ENCODE results near the gene TMEM186.
"Not testable (repeated sequence)": the region's sequence is repeated elsewhere in the genome, so short reads cannot be mapped to it uniquely, and the experiment has no call there.

Gene TMEM186

GRCh38 chr16:8801701-8802100 is 4.3 kb upstream of the TMEM186 start:
- Mint-ChIP-seq H3K27ac (no peak overlapping the region), H3K4me3 (no peak overlapping the region), H3K9me3 (no peaks in the 10 kb centered on the region), H3K4me1 (peaks cover 14 to 29% of the 10 kb centered on the region in 2 donors), H3K36me3 (peaks cover 40 to 51% of the 10 kb centered on the region in 2 donors), H3K27me3 (no peaks in the 10 kb centered on the region)
- DNase-seq: no peak
- no peak for ATAC-seq (replicated peaks)

GRCh38 chr16:8798535-8799157 is 1.2 kb upstream of the TMEM186 start:
- DNase-seq (no peak), ATAC-seq (replicated peaks) (no peak)
- no peaks in the 10 kb centered on the region for H3K9me3 Mint-ChIP-seq
- peaks cover 22 to 53% of the 10 kb centered on the region in 2 donors for H3K4me1 Mint-ChIP-seq
- H3K27me3 Mint-ChIP-seq: no peaks in the 10 kb centered on the region
- peak overlapping the region; percentile 98 for H3K27ac Mint-ChIP-seq
- H3K4me3 Mint-ChIP-seq: peak overlapping the region; percentile 94 to 95
- peaks cover 34 to 36% of the 10 kb centered on the region in 2 donors for H3K36me3 Mint-ChIP-seq

DNA sequence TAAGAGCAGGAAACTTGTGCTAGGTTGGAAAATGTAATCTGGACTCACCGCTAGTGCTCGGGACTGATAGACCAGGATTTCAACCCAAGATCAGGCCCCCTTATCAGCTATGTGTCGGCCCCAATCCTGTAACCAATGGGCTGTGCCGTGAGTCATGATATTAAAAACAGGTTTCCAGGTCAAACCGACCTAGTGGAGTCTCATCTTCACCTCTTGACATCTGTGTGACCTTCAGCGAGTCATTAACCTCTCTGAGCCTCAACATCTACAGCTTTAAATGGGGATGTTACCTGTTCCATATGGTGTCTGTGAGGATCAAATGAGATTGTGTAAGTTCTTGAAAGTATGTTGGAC is 712 bp upstream of the TMEM186 start:
- peaks cover 31 to 33% of the 10 kb centered on the region in 2 donors for H3K36me3 Mint-ChIP-seq
- ATAC-seq (replicated peaks) (peak; percentile 24), DNase-seq (no peak)
- peak overlapping the region; percentile 98 for H3K27ac Mint-ChIP-seq
- peaks cover 21 to 51% of the 10 kb centered on the region in 2 donors for H3K4me1 Mint-ChIP-seq
- H3K9me3 Mint-ChIP-seq: no peaks in the 10 kb centered on the region
- H3K4me3 Mint-ChIP-seq: peak overlapping the region; percentile 94 to 95
- H3K27me3 Mint-ChIP-seq: no peaks in the 10 kb centered on the region

DNA sequence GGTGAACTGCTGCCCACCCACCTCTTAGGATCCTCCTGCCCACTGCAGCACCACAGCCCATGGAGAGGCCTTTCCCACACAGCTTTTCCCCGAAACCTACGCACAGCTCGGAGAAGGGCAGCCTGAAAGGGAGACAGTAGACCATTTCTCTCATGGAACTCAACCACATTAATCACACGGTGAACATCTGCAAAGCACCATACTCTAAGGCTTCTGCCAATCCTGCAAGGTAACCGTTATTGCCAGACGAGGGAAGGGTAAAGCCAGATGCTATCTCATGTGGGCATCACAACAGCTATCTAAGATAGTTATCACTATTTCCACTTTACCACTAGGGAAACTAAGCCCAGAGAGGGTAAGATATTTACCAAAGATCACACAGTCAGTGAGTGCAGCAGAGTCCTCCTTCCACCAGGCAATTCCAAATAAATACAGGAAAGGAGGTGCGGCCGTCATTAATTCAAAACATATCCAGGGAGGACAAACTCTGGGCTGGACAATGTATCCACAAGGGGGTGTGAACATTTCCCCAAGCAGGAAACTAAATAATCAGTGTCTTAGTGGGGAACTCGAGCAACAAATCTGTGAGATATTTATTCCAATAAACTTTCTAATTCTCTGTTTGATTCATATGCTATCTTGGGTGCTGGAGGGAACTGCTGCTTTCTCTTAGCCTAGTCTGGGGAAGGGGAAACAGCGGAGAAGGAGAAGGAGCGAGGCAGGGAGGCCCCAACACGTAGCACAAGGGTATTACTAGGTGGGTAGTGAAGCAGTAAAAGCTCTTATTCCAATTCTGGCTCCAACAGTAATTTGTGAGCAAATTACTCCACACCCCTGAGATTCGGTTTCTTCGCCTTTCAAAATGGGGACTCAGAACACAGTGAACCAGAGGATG is 723 bp downstream of the TMEM186 start:
- H3K4me3 Mint-ChIP-seq: peak overlapping the region; percentile 94 to 95
- peak overlapping the region; percentile 98 for H3K27ac Mint-ChIP-seq
- ATAC-seq (replicated peaks) (peak in 1 of 2 donors; percentile 6), DNase-seq (no peak)
- H3K4me1 Mint-ChIP-seq: peaks cover 23 to 52% of the 10 kb centered on the region in 2 donors
- H3K9me3 Mint-ChIP-seq: no peaks in the 10 kb centered on the region
- peaks cover 19 to 20% of the 10 kb centered on the region in 2 donors for H3K36me3 Mint-ChIP-seq
- no peaks in the 10 kb centered on the region for H3K27me3 Mint-ChIP-seq

- DNase-seq (no peak), ATAC-seq (replicated peaks) (no peak)
- Mint-ChIP-seq H3K36me3 (peaks cover 17 to 18% of the 10 kb centered on the region in 2 donors), H3K4me1 (peaks cover 23 to 54% of the 10 kb centered on the region in 2 donors), H3K27me3 (no peaks in the 10 kb centered on the region), H3K27ac (peak overlapping the region; percentile 47), H3K4me3 (peak overlapping the region; percentile 22 to 94), H3K9me3 (no peaks in the 10 kb centered on the region)
Observed at GRCh38 chr16:8795818-8796217, 1.6 kb downstream of the TMEM186 start.

GRCh38 chr16:8795091-8795490 is 2.3 kb downstream of the TMEM186 start:
- H3K4me1 Mint-ChIP-seq: peaks cover 23 to 54% of the 10 kb centered on the region in 2 donors
- H3K4me3 Mint-ChIP-seq: no peak overlapping the region
- ATAC-seq (replicated peaks) (no peak), DNase-seq (no peak)
- no peaks in the 10 kb centered on the region for H3K27me3 Mint-ChIP-seq
- H3K27ac Mint-ChIP-seq: peak overlapping the region; percentile 42
- H3K9me3 Mint-ChIP-seq: no peaks in the 10 kb centered on the region
- peaks cover 17 to 18% of the 10 kb centered on the region in 2 donors for H3K36me3 Mint-ChIP-seq

DNA sequence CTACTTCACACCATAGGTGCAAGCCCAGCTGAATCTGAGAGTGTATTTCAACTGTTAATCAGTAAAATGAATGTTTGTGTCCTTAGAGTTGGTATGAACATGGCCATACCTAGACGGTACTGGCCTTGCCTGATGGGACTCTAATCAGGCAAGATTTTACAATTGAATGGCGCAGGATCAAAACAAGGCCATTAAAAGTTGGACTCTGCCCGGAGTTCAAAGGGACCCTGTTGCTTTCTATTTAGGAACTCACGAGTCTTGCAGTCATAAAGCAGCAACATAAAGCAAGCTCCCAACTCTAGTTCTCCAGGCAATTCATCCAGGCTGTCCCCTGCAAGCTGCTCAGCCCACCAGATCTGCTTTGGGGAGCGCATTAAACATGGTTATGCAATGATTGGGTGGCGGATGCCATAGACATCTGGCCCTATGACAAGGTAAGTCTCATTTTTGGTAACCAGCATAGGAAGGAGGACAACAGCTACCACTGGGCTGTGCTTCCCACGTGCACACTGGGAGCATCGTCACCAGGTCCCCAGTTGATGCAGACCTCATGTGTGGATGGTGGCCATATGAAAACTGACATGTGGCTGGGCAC is 8.8 kb downstream of the TMEM186 start:
- no peak for DNase-seq
- ATAC-seq (replicated peaks): no peak
- H3K4me3 Mint-ChIP-seq: no peak overlapping the region
- peaks cover 4 to 13% of the 10 kb centered on the region in 2 donors for H3K4me1 Mint-ChIP-seq
- H3K27ac Mint-ChIP-seq: no peak overlapping the region
- peaks cover 0 to 4% of the 10 kb centered on the region in 2 donors for H3K36me3 Mint-ChIP-seq
- H3K27me3 Mint-ChIP-seq: no peaks in the 10 kb centered on the region
- H3K9me3 Mint-ChIP-seq: no peaks in the 10 kb centered on the region

GRCh38 chr16:8786316-8786715 is 11.1 kb downstream of the TMEM186 start:
- H3K4me1 Mint-ChIP-seq; H3K27me3 Mint-ChIP-seq; H3K27ac Mint-ChIP-seq; H3K4me3 Mint-ChIP-seq; DNase-seq; H3K9me3 Mint-ChIP-seq; ATAC-seq (replicated peaks): not testable (repeated sequence)
- peaks cover 15 to 16% of the 10 kb centered on the region in 2 donors for H3K36me3 Mint-ChIP-seq

GRCh38 chr16:8785408-8785807 is 12.0 kb downstream of the TMEM186 start:
- Mint-ChIP-seq H3K9me3 (no peaks in the 10 kb centered on the region), H3K36me3 (peaks cover 20 to 22% of the 10 kb centered on the region in 2 donors), H3K27ac (peak overlapping the region; percentile 53), H3K4me1 (no peaks in the 10 kb centered on the region), H3K4me3 (no peak overlapping the region), H3K27me3 (no peaks in the 10 kb centered on the region)
- no peak for ATAC-seq (replicated peaks)
- DNase-seq: no peak

- DNase-seq (no peak), ATAC-seq (replicated peaks) (no peak)
- H3K36me3 Mint-ChIP-seq: peaks cover 35% of the 10 kb centered on the region in 2 donors
- no peaks in the 10 kb centered on the region for H3K27me3 Mint-ChIP-seq
- H3K9me3 Mint-ChIP-seq: no peaks in the 10 kb centered on the region
- no peak overlapping the region for H3K4me3 Mint-ChIP-seq
- no peaks in the 10 kb centered on the region for H3K4me1 Mint-ChIP-seq
- peak overlapping the region; percentile 17 for H3K27ac Mint-ChIP-seq
Observed at GRCh38 chr16:8782673-8783072, 14.8 kb downstream of the TMEM186 start.

GRCh38 chr16:8781797-8782196 is 15.6 kb downstream of the TMEM186 start:
- Mint-ChIP-seq H3K9me3 (peaks cover 2 to 3% of the 10 kb centered on the region in 2 donors), H3K4me1 (no peaks in the 10 kb centered on the region), H3K27ac (no peak overlapping the region), H3K4me3 (no peak overlapping the region), H3K36me3 (peaks cover 41 to 42% of the 10 kb centered on the region in 2 donors), H3K27me3 (no peaks in the 10 kb centered on the region)
- no peak for DNase-seq
- ATAC-seq (replicated peaks): no peak

GRCh38 chr16:8777217-8777616 is 20.2 kb downstream of the TMEM186 start:
- ATAC-seq (replicated peaks) (no peak), DNase-seq (no peak)
- no peak overlapping the region for H3K27ac Mint-ChIP-seq
- H3K27me3 Mint-ChIP-seq: no peaks in the 10 kb centered on the region
- no peaks in the 10 kb centered on the region for H3K4me1 Mint-ChIP-seq
- no peak overlapping the region for H3K4me3 Mint-ChIP-seq
- H3K36me3 Mint-ChIP-seq: peaks cover 55 to 66% of the 10 kb centered on the region in 2 donors
- peaks cover 3 to 4% of the 10 kb centered on the region in 2 donors for H3K9me3 Mint-ChIP-seq

DNA sequence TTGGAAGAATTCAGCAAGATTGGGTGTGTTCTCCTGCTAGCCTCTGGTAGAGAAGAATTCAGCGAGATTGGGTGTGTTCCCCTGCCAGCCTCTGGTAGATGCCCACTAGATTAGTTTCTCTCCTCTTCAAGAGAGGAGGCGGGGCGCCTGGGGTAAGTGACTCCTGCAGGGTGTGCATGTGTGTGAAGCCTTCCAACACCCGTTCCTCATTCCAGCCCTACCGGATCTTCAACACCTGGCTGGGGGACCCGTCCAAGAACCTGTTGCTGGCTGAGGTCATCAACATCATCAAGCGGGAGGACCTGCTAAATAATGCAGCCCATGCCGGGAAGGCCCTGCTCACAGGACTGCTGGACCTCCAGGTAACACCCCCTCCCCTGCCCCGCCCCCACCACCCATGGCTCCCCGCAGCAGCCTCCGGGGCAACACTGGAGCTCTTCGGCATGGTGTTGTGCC is 21.3 kb downstream of the TMEM186 start:
- ATAC-seq (replicated peaks) (no peak), DNase-seq (no peak)
- no peaks in the 10 kb centered on the region for H3K4me1 Mint-ChIP-seq
- H3K27ac Mint-ChIP-seq: no peak overlapping the region
- H3K36me3 Mint-ChIP-seq: peaks cover 56 to 63% of the 10 kb centered on the region in 2 donors
- H3K4me3 Mint-ChIP-seq: no peak overlapping the region
- no peaks in the 10 kb centered on the region for H3K27me3 Mint-ChIP-seq
- peaks cover 3 to 4% of the 10 kb centered on the region in 2 donors for H3K9me3 Mint-ChIP-seq

DNA sequence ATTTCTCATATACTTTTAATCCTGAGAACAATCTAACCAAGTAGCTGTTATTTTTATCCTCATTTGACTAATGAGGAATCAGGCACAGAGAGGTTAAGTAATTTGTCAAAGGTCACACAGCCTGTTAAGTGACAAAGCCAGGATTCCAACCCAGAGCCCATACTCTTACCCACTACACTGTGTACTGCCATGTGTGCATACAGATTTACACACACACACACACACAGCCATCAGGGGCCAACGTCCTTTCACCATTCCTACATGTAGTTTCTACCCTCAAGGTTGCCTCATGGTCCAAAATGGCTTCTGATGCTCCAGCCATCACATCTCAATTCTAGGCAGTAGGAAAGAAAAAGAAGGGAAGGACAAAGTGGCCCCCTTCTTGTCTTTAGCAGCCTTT is 22.1 kb downstream of the TMEM186 start:
- Mint-ChIP-seq H3K27ac (no peak overlapping the region), H3K4me1 (no peaks in the 10 kb centered on the region), H3K27me3 (no peaks in the 10 kb centered on the region), H3K4me3 (no peak overlapping the region), H3K36me3 (peaks cover 49 to 58% of the 10 kb centered on the region in 2 donors), H3K9me3 (peaks cover 3 to 4% of the 10 kb centered on the region in 2 donors)
- no peak for ATAC-seq (replicated peaks)
- DNase-seq: no peak

Measured in stimulated activated naive B cell treated with anti-CD40 and anti-IgM and Interleukin-4, amounts not matched to agents 10 μg/mL and 1 μg/mL and 100 μg/mL, for 72 hours (primary cell).